Ishikawa (cell line): ENCODE data around the gene CISTR.

ENCODE experiments used
- CEBPB ChIP-seq: IDR thresholded peaks from 2 replicates; pipeline ENCODE4 v1.6.1; 2012
- CREB1 ChIP-seq: IDR thresholded peaks from 2 replicates; pipeline ENCODE4 v1.6.1; 2012; ENCODE audit warnings: low read depth
- EP300 ChIP-seq: IDR thresholded peaks from 2 replicates; pipeline ENCODE4 v1.6.1; 2012; ENCODE audit warnings: borderline replicate concordance
- FOXM1 ChIP-seq: IDR thresholded peaks from 2 replicates; pipeline ENCODE4 v1.6.1; 2012; ENCODE audit warnings: low read depth, borderline replicate concordance
- NFIC ChIP-seq: IDR thresholded peaks from 2 replicates; pipeline ENCODE4 v1.6.1; 2012
- RAD21 ChIP-seq: IDR thresholded peaks from 2 replicates; pipeline ENCODE4 v1.6.1; 2012; ENCODE audit warnings: low read depth
- TAF1 ChIP-seq: IDR thresholded peaks from 2 replicates; pipeline ENCODE4 v1.6.1; 2012; ENCODE audit warnings: low read depth, mild to moderate bottlenecking
- TCF12 ChIP-seq: IDR thresholded peaks from 2 replicates; pipeline ENCODE4 v1.6.1; 2012; ENCODE audit warnings: low read depth
- YY1 ChIP-seq: IDR thresholded peaks from 2 replicates; pipeline ENCODE4 v1.6.1; 2012; ENCODE audit warnings: low read depth
- ZBTB7A ChIP-seq: IDR thresholded peaks from 2 replicates; pipeline ENCODE4 v1.6.1; 2012; ENCODE audit warnings: low read depth
- TF ChIP-seq, protein P1 (sequence below): IDR thresholded peaks from 2 replicates; pipeline ENCODE4 v1.6.1; 2012; ENCODE audit warnings: low read depth, mild to moderate bottlenecking
- TF ChIP-seq, protein P2 (sequence below): IDR thresholded peaks from 2 replicates; pipeline ENCODE4 v1.6.1; 2012

DNA sequence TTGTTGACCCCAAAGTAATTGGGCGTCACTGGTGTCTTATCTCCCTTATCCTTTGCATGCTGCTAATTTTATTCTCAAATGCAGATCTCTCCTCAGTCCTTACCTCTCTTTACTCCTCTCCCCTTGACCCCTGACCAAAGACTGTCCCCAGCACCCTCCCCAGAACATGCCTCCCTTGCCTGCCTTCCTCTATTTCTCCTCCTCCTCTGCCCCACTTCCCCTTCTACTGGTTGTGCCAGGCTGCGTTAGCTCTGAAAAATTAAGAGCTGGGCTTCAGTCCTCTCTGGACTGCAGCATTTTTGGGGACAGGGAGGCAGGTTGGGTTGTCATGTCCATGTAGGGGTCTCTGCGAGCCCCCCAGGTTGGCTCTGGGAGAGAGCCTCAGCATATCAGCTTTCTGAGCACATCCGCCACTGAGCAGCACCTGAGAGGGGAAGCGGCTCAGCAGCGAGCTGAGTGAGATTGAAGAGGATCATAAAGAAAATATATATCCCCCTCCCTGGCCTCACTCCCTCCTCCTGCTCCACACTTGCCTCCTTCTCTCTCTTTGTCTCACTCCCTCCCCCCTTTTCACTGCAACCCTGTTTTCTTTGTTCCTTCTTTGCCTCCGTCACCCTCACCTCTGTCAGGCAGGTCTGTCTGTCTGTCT lies 6.4 kb upstream of the CISTR start:
- TF ChIP-seq EP300 = no peak
- TF ChIP-seq, protein P1, sequence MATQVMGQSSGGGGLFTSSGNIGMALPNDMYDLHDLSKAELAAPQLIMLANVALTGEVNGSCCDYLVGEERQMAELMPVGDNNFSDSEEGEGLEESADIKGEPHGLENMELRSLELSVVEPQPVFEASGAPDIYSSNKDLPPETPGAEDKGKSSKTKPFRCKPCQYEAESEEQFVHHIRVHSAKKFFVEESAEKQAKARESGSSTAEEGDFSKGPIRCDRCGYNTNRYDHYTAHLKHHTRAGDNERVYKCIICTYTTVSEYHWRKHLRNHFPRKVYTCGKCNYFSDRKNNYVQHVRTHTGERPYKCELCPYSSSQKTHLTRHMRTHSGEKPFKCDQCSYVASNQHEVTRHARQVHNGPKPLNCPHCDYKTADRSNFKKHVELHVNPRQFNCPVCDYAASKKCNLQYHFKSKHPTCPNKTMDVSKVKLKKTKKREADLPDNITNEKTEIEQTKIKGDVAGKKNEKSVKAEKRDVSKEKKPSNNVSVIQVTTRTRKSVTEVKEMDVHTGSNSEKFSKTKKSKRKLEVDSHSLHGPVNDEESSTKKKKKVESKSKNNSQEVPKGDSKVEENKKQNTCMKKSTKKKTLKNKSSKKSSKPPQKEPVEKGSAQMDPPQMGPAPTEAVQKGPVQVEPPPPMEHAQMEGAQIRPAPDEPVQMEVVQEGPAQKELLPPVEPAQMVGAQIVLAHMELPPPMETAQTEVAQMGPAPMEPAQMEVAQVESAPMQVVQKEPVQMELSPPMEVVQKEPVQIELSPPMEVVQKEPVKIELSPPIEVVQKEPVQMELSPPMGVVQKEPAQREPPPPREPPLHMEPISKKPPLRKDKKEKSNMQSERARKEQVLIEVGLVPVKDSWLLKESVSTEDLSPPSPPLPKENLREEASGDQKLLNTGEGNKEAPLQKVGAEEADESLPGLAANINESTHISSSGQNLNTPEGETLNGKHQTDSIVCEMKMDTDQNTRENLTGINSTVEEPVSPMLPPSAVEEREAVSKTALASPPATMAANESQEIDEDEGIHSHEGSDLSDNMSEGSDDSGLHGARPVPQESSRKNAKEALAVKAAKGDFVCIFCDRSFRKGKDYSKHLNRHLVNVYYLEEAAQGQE = no peak
- no peak for TF ChIP-seq RAD21
- TF ChIP-seq, protein P2, sequence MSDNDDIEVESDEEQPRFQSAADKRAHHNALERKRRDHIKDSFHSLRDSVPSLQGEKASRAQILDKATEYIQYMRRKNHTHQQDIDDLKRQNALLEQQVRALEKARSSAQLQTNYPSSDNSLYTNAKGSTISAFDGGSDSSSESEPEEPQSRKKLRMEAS = no peak
- TF ChIP-seq CEBPB = no peak
- no peak for TF ChIP-seq TCF12
- no peak for TF ChIP-seq FOXM1
- TF ChIP-seq CREB1 = no peak
- no peak for TF ChIP-seq NFIC
- no peak for TF ChIP-seq ZBTB7A
- no peak for TF ChIP-seq YY1
- TF ChIP-seq TAF1 = no peak
